C4-2B (cell line): Measurements from ENCODE around the gene CRISPLD2.

ENCODE experiments used
- H3K27ac ChIP-seq: fragments of 450-650 bp; 2 replicates; pipeline ENCODE4 v1.5.1; 2017
- CTCF ChIP-seq: fragments of 450-650 bp; conservative IDR thresholded peaks from 2 replicates; pipeline ENCODE4 v1.5.1; 2017; ENCODE audit warnings: mild to moderate bottlenecking
- ZFX ChIP-seq: fragments of 450-650 bp; IDR thresholded peaks from 2 replicates; pipeline ENCODE4 v1.6.1; 2017

Gene CRISPLD2

GRCh38 chr16:84919708-84920107 lies 99.9 kb downstream of the CRISPLD2 start:
- no peak overlapping the region for H3K27ac ChIP-seq
- no peak for TF ChIP-seq ZFX
- no peak for TF ChIP-seq CTCF

GRCh38 chr16:84920333-84920732 lies 100.5 kb downstream of the CRISPLD2 start:
- no peak for TF ChIP-seq ZFX
- TF ChIP-seq CTCF, result no peak
- no peak overlapping the region for H3K27ac ChIP-seq

- H3K27ac ChIP-seq, result no peak overlapping the region
- no peak for TF ChIP-seq ZFX
- no peak for TF ChIP-seq CTCF
Observed at GRCh38 chr16:84922351-84923120, 102.8 kb downstream of the CRISPLD2 start.

GRCh38 chr16:84924331-84925091 lies 104.7 kb downstream of the CRISPLD2 start:
- no peak overlapping the region for H3K27ac ChIP-seq
- TF ChIP-seq ZFX (no peak), CTCF (no peak)

- TF ChIP-seq CTCF (peak; percentile 93), ZFX (no peak)
Observed at GRCh38 chr16:84925092-84925772, 105.4 kb downstream of the CRISPLD2 start.

GRCh38 chr16:84925773-84926372 lies 106.1 kb downstream of the CRISPLD2 start:
- TF ChIP-seq CTCF, result no peak
- TF ChIP-seq ZFX, result no peak
- H3K27ac ChIP-seq, result no peak overlapping the region

More at GRCh38 chr16:84925092-84925772, 105.4 kb downstream of the CRISPLD2 start:
- H3K27ac ChIP-seq, result no peak overlapping the region
